HepG2 (cell line): ENCODE results near the gene DDIT4. TPM values are rescaled to one million over a fixed set of nuclear protein-coding genes. Genes with fewer than 3 reads are reported as not detected.

Source experiments
- AKAP8 ChIP-seq: sonication (generic); formaldehyde crosslinking; IDR thresholded peaks from 2 replicates; pipeline ENCODE4 v1.5.1; 2020; ENCODE audit warnings: mild to moderate bottlenecking, missing genetic modification reagents
- ATF7 ChIP-seq, 2 experiments: fragments of 450-650 bp in 1 of 2; sonication (generic) in 1 of 2; formaldehyde crosslinking in 1 of 2; IDR thresholded peaks; 2 replicates each; pipeline versions ENCODE4 v1.4.0 to v1.6.1; 2016 to 2020; ENCODE audit warnings: antibody characterized with exemption in 1 of 2, mild to moderate bottlenecking in 1 of 2, missing genetic modification reagents in 1 of 2
- GTF2F1 ChIP-seq: fragments of 150-350 bp; IDR thresholded peaks from 2 replicates; pipeline ENCODE4 v1.6.1; 2014; ENCODE audit warnings: low read length
- HDAC6 ChIP-seq: fragments of 200-600 bp; sonication (generic); IDR thresholded peaks from 2 replicates; pipeline ENCODE4 v1.7.0; 2017; ENCODE audit warnings: mild to moderate bottlenecking, antibody characterized with exemption, low read length, low read depth
- SALL1 ChIP-seq: sonication (generic); formaldehyde crosslinking; IDR thresholded peaks from 2 replicates; pipeline ENCODE4 v1.8.0; 2022; ENCODE audit warnings: mild to moderate bottlenecking, missing genetic modification reagents
- SKIL ChIP-seq: sonication (generic); formaldehyde crosslinking; IDR thresholded peaks from 2 replicates; pipeline ENCODE4 v1.8.0; 2022; ENCODE audit warnings: missing genetic modification reagents, mild to moderate bottlenecking, moderate library complexity, borderline replicate concordance
- ZBTB7A ChIP-seq: sonication (generic); formaldehyde crosslinking; IDR thresholded peaks from 2 replicates; pipeline ENCODE4 v1.8.0; 2022; ENCODE audit warnings: mild to moderate bottlenecking, missing genetic modification reagents
- ZFP90 ChIP-seq: sonication (generic); formaldehyde crosslinking; IDR thresholded peaks from 2 replicates; pipeline ENCODE4 v1.8.0; 2022; ENCODE audit warnings: missing genetic modification reagents, mild to moderate bottlenecking, inconsistent platforms, borderline replicate concordance
- ZHX2 ChIP-seq, 2 experiments: sonication (generic) in 1 of 2; formaldehyde crosslinking in 1 of 2; IDR thresholded peaks; 2 replicates each; pipeline versions ENCODE4 v1.6.1 to v1.9.0; 2014 to 2022; ENCODE audit warnings: antibody characterized with exemption in 1 of 2, borderline replicate concordance in 1 of 2, inconsistent platforms in 1 of 2, low read depth in 1 of 2, missing genetic modification reagents in 1 of 2
- ZNF879 ChIP-seq: sonication (generic); formaldehyde crosslinking; IDR thresholded peaks from 2 replicates; pipeline ENCODE4 v1.8.1; 2023; ENCODE audit warnings: missing genetic modification reagents
- ZSCAN5A ChIP-seq: sonication (generic); formaldehyde crosslinking; IDR thresholded peaks from 2 replicates; pipeline ENCODE4 v1.8.0; 2022; ENCODE audit warnings: mild to moderate bottlenecking, missing genetic modification reagents, borderline replicate concordance
- polyA plus RNA-seq, 8 experiments: library from polyadenylated mRNA; depleted of rRNA in 3 of 8; stranded (reverse) in 7 of 8; unstranded in 1 of 8; fragments of >200 nt; fragmentation: Illumina TruSeq in 4 of 8; extraction: Trizol in 4 of 8; gene quantifications; 2 replicates each; pipeline versions ENCODE4 v1.2.1 to v1.2.3, GENCODE V29; 2011 to 2016; ENCODE audit warnings: low read depth in 4 of 8, missing spikeins in 1 of 8, mixed read lengths in 1 of 8; ENCODE audit not compliant: insufficient read depth in 1 of 8
- total RNA-seq, 5 experiments: library from RNA; depleted of rRNA; stranded (reverse); fragments of >200 nt; fragmentation: Illumina TruSeq; extraction: Trizol; gene quantifications; 2 replicates each; pipeline ENCODE4 v1.2.3, GENCODE V29; 2016; ENCODE audit warnings: low read depth in 1 of 5

The DDIT4 gene
- total and polyA plus RNA-seq, 2 of the 13 experiments (the other 11 are each of a cell fraction or from before 2014, with no cell fraction given): 35.6 to 40.7 TPM

GRCh38 chr10:72319416-72320254, 45.9 kb downstream of the DDIT4 start (continued):
- TF ChIP-seq ZHX2 (IDR thresholded peaks at IDR 0.05; ENCODE audit: low read depth): no peak
- no peak for TF ChIP-seq ZHX2 (CRISPR knock-in tag; IDR thresholded peaks at IDR 0.05; ENCODE audit: borderline replicate concordance)
- TF ChIP-seq HDAC6: no peak; the same call in 1 of the 2 replicates
- no peak for TF ChIP-seq GTF2F1
- no peak for TF ChIP-seq ATF7 (IDR thresholded peaks at IDR 0.05)
- TF ChIP-seq ATF7 (CRISPR knock-in tag; IDR thresholded peaks at IDR 0.05): no peak; the same call in 1 of the 2 replicates
- 0 out of 2 replicates have a peak, but pooled peaks have one; percentile 40 for TF ChIP-seq ZSCAN5A
- TF ChIP-seq ZFP90: no peak
- TF ChIP-seq SKIL (CRISPR knock-in tag): peak; percentile 99
- peak; percentile 73; the same call in 1 of the 2 replicates for TF ChIP-seq ZBTB7A (CRISPR knock-in tag)
- TF ChIP-seq AKAP8: no peak
- no peak; the same call in 1 of the 2 replicates for TF ChIP-seq ZNF879 (CRISPR knock-in tag)
- TF ChIP-seq SALL1: peak; percentile 61
